GM23248 (cell line): Measurements from ENCODE around the gene BRPF3. TPM values are rescaled to one million over a fixed set of nuclear protein-coding genes. Genes with fewer than 3 reads are reported as not detected.

Experiments
- DNase-seq: peaks from one replicate; pipeline ENCODE4 v3.0.0-alpha.2; 2015
- H2AFZ ChIP-seq: fragments of 200-600 bp; sonication (generic); 2 replicates; pipeline ENCODE4 v1.6.1; 2016; ENCODE audit warnings: antibody characterized with exemption
- H3F3A ChIP-seq: fragments of 200-600 bp; sonication (generic); 2 replicates; pipeline ENCODE4 v1.6.1; 2016; ENCODE audit warnings: mild to moderate bottlenecking, antibody characterized with exemption, mixed run types; ENCODE audit not compliant: insufficient read depth
- H3K27ac ChIP-seq: fragments of 200-600 bp; sonication (generic); 2 replicates; pipeline ENCODE4 v1.5.1; 2016; ENCODE audit warnings: mild to moderate bottlenecking
- H3K27me3 ChIP-seq: fragments of 200-600 bp; sonication (generic); replicated peaks from 2 replicates; pipeline ENCODE4 v1.6.1; 2016; ENCODE audit warnings: mild to moderate bottlenecking; ENCODE audit not compliant: insufficient read depth
- H3K36me3 ChIP-seq: fragments of 200-600 bp; sonication (generic); 2 replicates; pipeline ENCODE4 v1.6.1; 2016; ENCODE audit warnings: low read depth, mild to moderate bottlenecking
- H3K4me1 ChIP-seq: fragments of 200-600 bp; sonication (generic); 2 replicates; pipeline ENCODE4 v1.6.1; 2016; ENCODE audit warnings: mild to moderate bottlenecking; ENCODE audit not compliant: insufficient read depth
- H3K4me2 ChIP-seq: fragments of 200-600 bp; sonication (generic); one replicate; pipeline ENCODE4 v1.6.1; 2016; ENCODE audit warnings: mild to moderate bottlenecking; ENCODE audit not compliant: unreplicated experiment
- H3K4me3 ChIP-seq: fragments of 200-600 bp; sonication (generic); 2 replicates; pipeline ENCODE4 v1.5.1; 2016; ENCODE audit warnings: mild to moderate bottlenecking
- H3K79me2 ChIP-seq: fragments of 200-600 bp; sonication (generic); 2 replicates; pipeline ENCODE4 v1.6.1; 2016; ENCODE audit warnings: mild to moderate bottlenecking; ENCODE audit not compliant: insufficient read depth
- H3K9ac ChIP-seq: fragments of 200-600 bp; sonication (generic); 2 replicates; pipeline ENCODE4 v1.6.1; 2016; ENCODE audit warnings: mild to moderate bottlenecking
- H3K9me2 ChIP-seq: fragments of 200-600 bp; sonication (generic); 2 replicates; pipeline ENCODE4 v1.6.1; 2016; ENCODE audit warnings: mixed run types, mild to moderate bottlenecking, moderate library complexity; ENCODE audit not compliant: insufficient read depth
- H3K9me3 ChIP-seq: fragments of 200-600 bp; sonication (generic); one replicate; pipeline ENCODE4 v1.6.1; 2017; ENCODE audit warnings: low read depth
- H4K20me1 ChIP-seq: fragments of 200-600 bp; sonication (generic); 2 replicates; pipeline ENCODE4 v1.6.0; 2016; ENCODE audit not compliant: insufficient read depth
- EZH2 ChIP-seq: fragments of 200-600 bp; sonication (generic); IDR thresholded peaks from 2 replicates; pipeline ENCODE4 v1.6.1; 2018; ENCODE audit warnings: antibody characterized with exemption, mild to moderate bottlenecking; ENCODE audit not compliant: insufficient read depth, poor library complexity, severe bottlenecking
- EZH2phosphoT487 ChIP-seq: fragments of 200-600 bp; sonication (generic); IDR thresholded peaks from 2 replicates; pipeline ENCODE4 v1.6.1; 2018; ENCODE audit warnings: antibody characterized with exemption, moderate library complexity, mild to moderate bottlenecking, low read depth; ENCODE audit not compliant: insufficient read depth
- WGBS, 2 experiments: methylation state at CpG; one replicate each; pipeline ENCODE4 v1.1.6; 2015 to 2017; ENCODE audit warnings: low lambda C conversion rate in 2 of 2, low coverage in 1 of 2; ENCODE audit errors: missing lambda C conversion rate in 2 of 2; 5-methylcytosine and 5-hydroxymethylcytosine counted together
- in situ Hi-C: fragments of 300-500 bp; cut with MboI; formaldehyde crosslinking; loops from 2 replicates; pipeline ENCODE4 v1.15.0; 2020
- polyA plus RNA-seq: library from polyadenylated mRNA; unstranded; fragments of >200 nt; fragmentation: Nextera tagmentation; extraction: Ambion mirVana; gene quantifications from 2 replicates; pipeline ENCODE4 v1.2.1, GENCODE V29; 2016
- total RNA-seq: library from RNA; depleted of rRNA; stranded (reverse); fragments of >200 nt; shearing (Covaris generic); gene quantifications from 2 replicates; pipeline ENCODE4 v1.2.3, GENCODE V29; 2014

The BRPF3 gene
- total and polyA plus RNA-seq, 2 experiments from 2014 or later, result 6.3 to 7.9 TPM

- Histone ChIP-seq H3K9me2 (no peaks in the 10 kb centered on the region), H3K9ac (peak overlapping the region; percentile 94), H3K27ac (no peak overlapping the region), H3K27me3 (no peaks in the 10 kb centered on the region), H4K20me1 (no peaks in the 10 kb centered on the region), H3K79me2 (peaks cover 57% of the 10 kb centered on the region), H3K4me1 (0 out of 2 replicates have a peak, but pooled peaks cover 5% of the 10 kb centered on the region), H3K4me2 (peak overlapping the region; percentile 94), H3K4me3 (peak overlapping the region; percentile 85), H3F3A (peaks cover 6% of the 10 kb centered on the region; the same call in 1 of the 2 replicates), H3K36me3 (peaks cover 5% of the 10 kb centered on the region), H3K9me3 (no peaks in the 10 kb centered on the region), H2AFZ (peak overlapping the region; percentile 56; the same call in 1 of the 2 replicates)
- TF ChIP-seq EZH2phosphoT487, result no peak
- in situ Hi-C loops, result no loop called here
- 56 to 58% methylated on average over 17 of the region's 17 CpGs for WGBS, 2 experiments
- DNase-seq, result peak; percentile 21
These were observed 1.2 kb downstream of the BRPF3 start for GRCh38 chr6:36197739-36198221.

GRCh38 chr6:36198986-36199385 is 2.4 kb downstream of the BRPF3 start:
- Histone ChIP-seq H2AFZ (no peak overlapping the region), H3K9ac (no peak overlapping the region), H3F3A (peaks cover 6% of the 10 kb centered on the region; the same call in 1 of the 2 replicates), H3K4me3 (no peak overlapping the region), H3K4me2 (no peak overlapping the region), H3K36me3 (peaks cover 5% of the 10 kb centered on the region), H3K9me2 (no peaks in the 10 kb centered on the region), H4K20me1 (no peaks in the 10 kb centered on the region), H3K27ac (no peak overlapping the region), H3K79me2 (peaks cover 67% of the 10 kb centered on the region), H3K9me3 (no peaks in the 10 kb centered on the region), H3K27me3 (no peaks in the 10 kb centered on the region), H3K4me1 (0 out of 2 replicates have a peak, but pooled peaks cover 5% of the 10 kb centered on the region)
- in situ Hi-C loops, result no loop called here
- WGBS, 2 experiments, result 95 to 98% methylated on average over 9 of the region's 9 CpGs
- DNase-seq, result no peak
- TF ChIP-seq EZH2 (no peak), EZH2phosphoT487 (no peak)

GRCh38 chr6:36200154-36200891 is 3.8 kb downstream of the BRPF3 start:
- Histone ChIP-seq H3F3A (peaks cover 4% of the 10 kb centered on the region; the same call in 1 of the 2 replicates), H3K4me1 (0 out of 2 replicates have a peak, but pooled peaks cover 5% of the 10 kb centered on the region), H4K20me1 (no peaks in the 10 kb centered on the region), H3K27ac (no peak overlapping the region), H3K9me3 (no peaks in the 10 kb centered on the region), H3K36me3 (peaks cover 5% of the 10 kb centered on the region), H2AFZ (no peak overlapping the region), H3K27me3 (no peaks in the 10 kb centered on the region), H3K4me2 (no peak overlapping the region), H3K79me2 (peaks cover 78% of the 10 kb centered on the region), H3K9me2 (no peaks in the 10 kb centered on the region), H3K4me3 (no peak overlapping the region), H3K9ac (no peak overlapping the region)
- no peak for DNase-seq
- 96 to 98% methylated on average over 19 of the region's 19 CpGs for WGBS, 2 experiments
- TF ChIP-seq EZH2phosphoT487, result no peak
- no peak for TF ChIP-seq EZH2
- in situ Hi-C loops, result no loop called here

GRCh38 chr6:36200998-36201596 is 4.6 kb downstream of the BRPF3 start:
- 90 to 94% methylated on average over 15 of the region's 15 CpGs for WGBS, 2 experiments
- TF ChIP-seq EZH2phosphoT487 (no peak), EZH2 (no peak)
- H4K20me1 ChIP-seq, result no peaks in the 10 kb centered on the region

More at GRCh38 chr6:36200998-36201596, 4.6 kb downstream of the BRPF3 start:
- Histone ChIP-seq H3K4me3 (no peak overlapping the region), H3K27me3 (no peaks in the 10 kb centered on the region), H3K79me2 (peaks cover 86% of the 10 kb centered on the region), H2AFZ (no peak overlapping the region), H3K9ac (no peak overlapping the region), H3F3A (no peaks in the 10 kb centered on the region), H3K4me1 (0 out of 2 replicates have a peak, but pooled peaks cover 5% of the 10 kb centered on the region), H3K9me3 (no peaks in the 10 kb centered on the region), H3K36me3 (peaks cover 8% of the 10 kb centered on the region), H3K9me2 (no peaks in the 10 kb centered on the region), H3K4me2 (no peak overlapping the region), H3K27ac (no peak overlapping the region)
- DNase-seq, result no peak
- in situ Hi-C loops, result no loop called here
